Right atrium auricular region (tissue), 2 donors: ENCODE results near the gene EXOC3L1. TPM values are rescaled to one million over a fixed set of nuclear protein-coding genes. Genes with fewer than 3 reads are reported as not detected.

Experiments
- DNase-seq: peaks from one replicate; pipeline ENCODE4 v3.0.0-alpha.2; 2019; ENCODE audit warnings: low spot score
- H3K27ac ChIP-seq, 2 donors: fragments of 200-600 bp; sonication (generic); 1 replicate in 1 of 2; 2 replicates in 1 of 2; pipeline ENCODE4 v1.5.1; 2016 to 2019
- H3K27me3 ChIP-seq, 2 donors: fragments of 200-600 bp; sonication (generic); one replicate each; pipeline versions ENCODE4 v1.5.1 to v1.6.0; 2017 to 2019
- H3K36me3 ChIP-seq: fragments of 200-600 bp; sonication (generic); one replicate; pipeline ENCODE4 v1.5.1; 2016
- H3K4me1 ChIP-seq, 2 donors: fragments of 200-600 bp; sonication (generic); one replicate each; pipeline versions ENCODE4 v1.5.1 to v1.6.0; 2017 to 2019
- H3K4me3 ChIP-seq, 2 donors: fragments of 200-600 bp; sonication (generic); 1 replicate in 1 of 2; 2 replicates in 1 of 2; pipeline ENCODE4 v1.5.1; 2017 to 2019; ENCODE audit warnings: mild to moderate bottlenecking in 1 of 2, moderate library complexity in 1 of 2
- H3K9me3 ChIP-seq, 2 donors: fragments of 200-600 bp; sonication (generic); one replicate each; pipeline ENCODE4 v1.5.1; 2019
- CTCF ChIP-seq, 2 donors: fragments of 200-600 bp; sonication (generic); IDR thresholded peaks; one replicate each; pipeline ENCODE4 v1.5.1; 2019; ENCODE audit warnings: antibody characterized with exemption in 2 of 2
- total RNA-seq, 2 donors: library from RNA; depleted of rRNA; stranded (reverse); fragments of >200 nt; gene quantifications; one replicate each; pipeline ENCODE4 v1.1.0, GENCODE V29; 2016

The EXOC3L1 gene
- total RNA-seq, 2 donors from 2014 or later, result 2.2 to 2.5 TPM

- H3K27me3 ChIP-seq, result no peaks in the 10 kb centered on the region
- TF ChIP-seq CTCF (IDR thresholded peaks at IDR 0.05), result no peak
- H3K9me3 ChIP-seq, result no peaks in the 10 kb centered on the region
- DNase-seq, result no peak
- no peak overlapping the region for H3K27ac ChIP-seq
- H3K4me1 ChIP-seq, result no peaks in the 10 kb centered on the region
- no peaks in the 10 kb centered on the region for H3K36me3 ChIP-seq
- H3K4me3 ChIP-seq, result no peak overlapping the region
Observed at GRCh38 chr16:67207249-67208091, 17.5 kb upstream of the EXOC3L1 start.

- H3K4me3 ChIP-seq, result no peak overlapping the region
- H3K27me3 ChIP-seq, result no peaks in the 10 kb centered on the region
- no peaks in the 10 kb centered on the region for H3K4me1 ChIP-seq
- TF ChIP-seq CTCF (IDR thresholded peaks at IDR 0.05), result no peak
- no peaks in the 10 kb centered on the region for H3K36me3 ChIP-seq
- no peak for DNase-seq
- no peak overlapping the region for H3K27ac ChIP-seq
- no peaks in the 10 kb centered on the region for H3K9me3 ChIP-seq
Observed at GRCh38 chr16:67206838-67207248, 16.9 kb upstream of the EXOC3L1 start.

- Histone ChIP-seq H3K4me1 (no peaks in the 10 kb centered on the region), H3K27me3 (no peaks in the 10 kb centered on the region), H3K9me3 (no peaks in the 10 kb centered on the region), H3K27ac (no peak overlapping the region), H3K36me3 (no peaks in the 10 kb centered on the region), H3K4me3 (no peak overlapping the region)
- TF ChIP-seq CTCF (IDR thresholded peaks at IDR 0.05), result no peak
- DNase-seq, result no peak
Observed at GRCh38 chr16:67206129-67206837, 16.3 kb upstream of the EXOC3L1 start.

GRCh38 chr16:67204076-67204475 is 14.1 kb upstream of the EXOC3L1 start:
- H3K36me3 ChIP-seq, result no peaks in the 10 kb centered on the region
- no peak for TF ChIP-seq CTCF (IDR thresholded peaks at IDR 0.05)

GRCh38 chr16:67202956-67203493 is 13.1 kb upstream of the EXOC3L1 start:
- no peak for DNase-seq
- H3K4me1 ChIP-seq, result peaks cover 0 to 18% of the 10 kb centered on the region in 2 donors
- no peak overlapping the region for H3K4me3 ChIP-seq
- no peaks in the 10 kb centered on the region for H3K9me3 ChIP-seq
- TF ChIP-seq CTCF (IDR thresholded peaks at IDR 0.05), result no peak
- peaks cover 3% of the 10 kb centered on the region for H3K36me3 ChIP-seq
- no peaks in the 10 kb centered on the region for H3K27me3 ChIP-seq
- H3K27ac ChIP-seq, result no peak overlapping the region

More at GRCh38 chr16:67204076-67204475, 14.1 kb upstream of the EXOC3L1 start:
- Histone ChIP-seq H3K4me1 (peaks cover 0 to 9% of the 10 kb centered on the region in 2 donors), H3K9me3 (no peaks in the 10 kb centered on the region), H3K27me3 (no peaks in the 10 kb centered on the region), H3K4me3 (no peak overlapping the region), H3K27ac (no peak overlapping the region)
- DNase-seq, result no peak
